IMR-90 (cell line): Measurements from ENCODE around the gene RASGEF1C.

Experiments used
- BHLHE40 ChIP-seq: fragments of 150-350 bp; IDR thresholded peaks from 2 replicates; pipeline ENCODE4 v1.6.1; 2016; ENCODE audit warnings: mild to moderate bottlenecking, low read depth, low read length
- CEBPB ChIP-seq: IDR thresholded peaks from 2 replicates; pipeline ENCODE4 v1.6.1; 2012; ENCODE audit warnings: low read depth, low read length, improper control_type of control experiment
- CTCF ChIP-seq: conservative IDR thresholded peaks from 2 replicates; pipeline ENCODE4 v1.5.1; 2012; ENCODE audit warnings: mild to moderate bottlenecking, low read depth, low read length, improper control_type of control experiment
- ELK1 ChIP-seq: fragments of 150-350 bp; IDR thresholded peaks from 2 replicates; pipeline ENCODE4 v1.6.1; 2016; ENCODE audit warnings: low read depth, mild to moderate bottlenecking, low read length, moderate library complexity, borderline replicate concordance
- MAFK ChIP-seq: IDR thresholded peaks from 2 replicates; pipeline ENCODE4 v1.6.1; 2012; ENCODE audit warnings: low read depth, low read length, improper control_type of control experiment
- MAZ ChIP-seq: IDR thresholded peaks from 2 replicates; pipeline ENCODE4 v1.6.1; 2012; ENCODE audit warnings: low read depth, mild to moderate bottlenecking, low read length, improper control_type of control experiment, moderate library complexity, borderline replicate concordance
- NFE2L2 ChIP-seq: fragments of 150-350 bp; IDR thresholded peaks from 2 replicates; pipeline ENCODE4 v1.6.1; 2016; ENCODE audit warnings: low read depth, mild to moderate bottlenecking, low read length
- POLR2A ChIP-seq: IDR thresholded peaks from 2 replicates; pipeline ENCODE4 v1.6.1; 2012; ENCODE audit warnings: mild to moderate bottlenecking, low read depth, low read length
- RAD21 ChIP-seq: IDR thresholded peaks from 2 replicates; pipeline ENCODE4 v1.6.1; 2012; ENCODE audit warnings: low read length, improper control_type of control experiment
- RCOR1 ChIP-seq: IDR thresholded peaks from 2 replicates; pipeline ENCODE4 v1.6.1; 2012; ENCODE audit warnings: mild to moderate bottlenecking, low read length, improper control_type of control experiment; ENCODE audit not compliant: insufficient replicate concordance
- SMC3 ChIP-seq: fragments of 150-350 bp; IDR thresholded peaks from 2 replicates; pipeline ENCODE4 v1.6.1; 2016; ENCODE audit warnings: low read depth, mild to moderate bottlenecking, antibody characterized with exemption, low read length, moderate library complexity
- USF2 ChIP-seq: fragments of 150-350 bp; IDR thresholded peaks from 2 replicates; pipeline ENCODE4 v1.6.1; 2017; ENCODE audit warnings: mild to moderate bottlenecking, antibody characterized with exemption, low read length, low read depth

- no peak for TF ChIP-seq CTCF
- no peak for TF ChIP-seq POLR2A
- TF ChIP-seq BHLHE40 = no peak
- TF ChIP-seq CEBPB = no peak
- TF ChIP-seq RCOR1 = no peak
- TF ChIP-seq NFE2L2 = no peak
- TF ChIP-seq USF2 = no peak
- TF ChIP-seq ELK1 = no peak
- no peak for TF ChIP-seq RAD21
- no peak for TF ChIP-seq SMC3
- no peak for TF ChIP-seq MAZ
- TF ChIP-seq MAFK = no peak
Observed at GRCh38 chr5:180113660-180114303, 95.2 kb downstream of the RASGEF1C start.
